ENCODE measurements around the gene ZNF628.
A peak's percentile ranks its signal among the peaks of the same experiment; 100 is the strongest.

Gene ZNF628

GRCh38 chr19:55465460-55466240 is 10.8 kb upstream of the ZNF628 start:
- peaks cover 2% of the 10 kb centered on the region for H3F3A ChIP-seq (ENCODE audit: control insufficient read depth, insufficient read depth)
- H3K4me3 ChIP-seq (ENCODE audit: low read length): no peak overlapping the region
- no peaks in the 10 kb centered on the region for H3K36me3 ChIP-seq (ENCODE audit: control insufficient read depth, low read length)
- no peaks in the 10 kb centered on the region for H3K27me3 ChIP-seq (ENCODE audit: control insufficient read depth, low read length)
- no peak overlapping the region for H3K4me2 ChIP-seq (ENCODE audit: low read length)
- H3K27ac ChIP-seq (ENCODE audit: low read depth, low read length): no peak overlapping the region
- TF ChIP-seq EZH2phosphoT487 (IDR thresholded peaks at IDR 0.05; ENCODE audit: borderline replicate concordance, low read length) (no peak), CTCF (IDR thresholded peaks at IDR 0.05; ENCODE audit: low read depth, low read length, poor library complexity, severe bottlenecking) (no peak)
- peaks cover 6% of the 10 kb centered on the region for H3K79me2 ChIP-seq (ENCODE audit: control insufficient read depth, low read length)
- no peaks in the 10 kb centered on the region for H3K9me3 ChIP-seq (ENCODE audit: control insufficient read depth, insufficient read depth, low read length)
- peaks cover 18% of the 10 kb centered on the region for H3K4me1 ChIP-seq (ENCODE audit: control insufficient read depth, low read length)
- H4K20me1 ChIP-seq (ENCODE audit: control insufficient read depth, insufficient read depth, low read depth, low read length): 0 out of 2 replicates have a peak, but pooled peaks cover 2% of the 10 kb centered on the region
- H3K9me2 ChIP-seq (replicated peaks; ENCODE audit: control insufficient read depth, low read length): no peaks in the 10 kb centered on the region

DNA sequence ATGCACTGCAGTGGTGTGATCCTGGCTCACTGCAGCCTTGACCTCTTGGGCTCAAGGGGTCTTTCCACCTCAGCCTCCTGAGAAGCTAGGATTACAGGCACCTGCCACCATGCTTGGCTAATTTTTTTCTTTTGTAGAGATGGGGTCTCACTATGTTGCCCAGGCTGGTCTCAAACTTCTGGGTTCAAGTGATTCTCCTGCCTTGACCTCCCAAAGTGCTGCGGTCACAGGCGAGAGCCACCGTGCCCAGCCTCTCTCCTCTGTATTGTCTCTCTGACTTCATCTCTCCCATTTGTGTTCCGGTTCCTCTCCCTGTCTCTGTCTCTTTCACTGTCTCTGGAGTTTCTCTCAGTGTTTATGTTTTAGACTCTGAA is 10.2 kb upstream of the ZNF628 start:
- no peak overlapping the region for H3K4me2 ChIP-seq (ENCODE audit: low read length)
- H3K4me1 ChIP-seq (ENCODE audit: control insufficient read depth, low read length): peaks cover 12% of the 10 kb centered on the region
- H3K27me3 ChIP-seq (ENCODE audit: control insufficient read depth, low read length): no peaks in the 10 kb centered on the region
- no peaks in the 10 kb centered on the region for H4K20me1 ChIP-seq (ENCODE audit: control insufficient read depth, insufficient read depth, low read depth, low read length)
- H3K27ac ChIP-seq (ENCODE audit: low read depth, low read length): no peak overlapping the region
- H3K9me3 ChIP-seq (ENCODE audit: control insufficient read depth, insufficient read depth, low read length): no peaks in the 10 kb centered on the region
- H3F3A ChIP-seq (ENCODE audit: control insufficient read depth, insufficient read depth): no peaks in the 10 kb centered on the region
- H3K9me2 ChIP-seq (replicated peaks; ENCODE audit: control insufficient read depth, low read length): no peaks in the 10 kb centered on the region
- peaks cover 1% of the 10 kb centered on the region for H3K79me2 ChIP-seq (ENCODE audit: control insufficient read depth, low read length)
- TF ChIP-seq CTCF (IDR thresholded peaks at IDR 0.05; ENCODE audit: low read depth, low read length, poor library complexity, severe bottlenecking): no peak
- TF ChIP-seq EZH2phosphoT487 (IDR thresholded peaks at IDR 0.05; ENCODE audit: borderline replicate concordance, low read length): no peak
- no peak overlapping the region for H3K4me3 ChIP-seq (ENCODE audit: low read length)
- H3K36me3 ChIP-seq (ENCODE audit: control insufficient read depth, low read length): no peaks in the 10 kb centered on the region

DNA sequence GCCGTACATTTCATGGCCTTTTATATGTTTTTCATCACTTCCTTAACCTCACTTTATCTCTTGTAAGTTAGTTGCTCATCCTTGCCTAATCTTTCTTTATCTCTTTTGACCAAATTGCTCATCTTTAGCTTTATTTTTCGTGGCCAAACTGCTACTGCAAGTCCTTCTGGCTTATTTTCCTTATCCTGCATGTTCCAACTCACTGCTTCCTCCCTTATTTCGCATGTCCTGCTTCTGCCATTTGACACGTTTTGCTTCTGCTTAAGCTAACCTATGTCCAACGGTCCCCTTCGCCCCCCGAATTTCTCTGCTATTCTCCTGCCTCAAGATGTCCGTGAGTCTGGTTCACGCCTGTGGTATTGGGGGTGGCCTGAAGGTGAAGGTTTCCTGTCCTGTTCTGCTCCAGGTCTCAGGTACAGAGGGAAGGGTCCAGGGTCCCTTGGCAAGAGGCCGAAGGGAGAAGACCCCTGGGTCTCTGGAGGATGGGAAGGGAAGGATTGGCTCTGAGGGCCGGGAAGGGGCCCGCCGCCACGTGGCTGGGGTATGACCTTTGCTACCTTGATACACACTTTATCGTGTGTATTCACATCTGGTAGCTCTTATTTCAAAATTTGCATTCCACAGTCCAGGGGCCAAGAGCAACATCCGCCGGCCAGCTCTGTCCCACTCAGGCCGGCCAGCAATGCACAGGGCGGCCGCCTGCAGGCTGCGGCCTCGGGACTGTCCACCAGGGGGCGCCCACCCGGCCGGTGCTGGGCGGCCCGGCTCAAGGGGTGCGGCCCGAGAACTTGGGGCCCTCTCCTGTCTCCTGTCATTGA is 9.0 kb upstream of the ZNF628 start:
- no peaks in the 10 kb centered on the region for H3K27me3 ChIP-seq (ENCODE audit: control insufficient read depth, low read length)
- no peak overlapping the region for H3K4me2 ChIP-seq (ENCODE audit: low read length)
- peaks cover 5% of the 10 kb centered on the region for H3K4me1 ChIP-seq (ENCODE audit: control insufficient read depth, low read length)
- no peaks in the 10 kb centered on the region for H3K9me3 ChIP-seq (ENCODE audit: control insufficient read depth, insufficient read depth, low read length)
- no peaks in the 10 kb centered on the region for H3K79me2 ChIP-seq (ENCODE audit: control insufficient read depth, low read length)
- H3K36me3 ChIP-seq (ENCODE audit: control insufficient read depth, low read length): no peaks in the 10 kb centered on the region
- peak; percentile 99 for TF ChIP-seq CTCF (IDR thresholded peaks at IDR 0.05; ENCODE audit: low read depth, low read length, poor library complexity, severe bottlenecking)
- TF ChIP-seq EZH2phosphoT487 (IDR thresholded peaks at IDR 0.05; ENCODE audit: borderline replicate concordance, low read length): no peak
- no peak overlapping the region for H3K4me3 ChIP-seq (ENCODE audit: low read length)
- H3F3A ChIP-seq (ENCODE audit: control insufficient read depth, insufficient read depth): no peaks in the 10 kb centered on the region
- H3K9me2 ChIP-seq (replicated peaks; ENCODE audit: control insufficient read depth, low read length): no peaks in the 10 kb centered on the region
- no peak overlapping the region for H3K27ac ChIP-seq (ENCODE audit: low read depth, low read length)
- H4K20me1 ChIP-seq (ENCODE audit: control insufficient read depth, insufficient read depth, low read depth, low read length): no peaks in the 10 kb centered on the region

All from DOHH2 (cell line).